HepG2 (cell line): ENCODE data around the gene UBE2M. TPM values are rescaled to one million over a fixed set of nuclear protein-coding genes. Genes with fewer than 3 reads are reported as not detected.
A peak's percentile ranks its signal among the peaks of the same experiment; 100 is the strongest.

Experiments
- IKZF5 ChIP-seq: IDR thresholded peaks from 2 replicates; pipeline ENCODE4 v1.6.1; 2018; ENCODE audit warnings: missing genetic modification reagents, mild to moderate bottlenecking, missing compliant biosample characterization
- KLF11 ChIP-seq: IDR thresholded peaks from 2 replicates; pipeline ENCODE4 v1.6.1; 2016; ENCODE audit warnings: missing compliant biosample characterization
- MEF2D ChIP-seq: sonication (generic); formaldehyde crosslinking; IDR thresholded peaks from 2 replicates; pipeline ENCODE4 v1.5.1; 2020; ENCODE audit warnings: mild to moderate bottlenecking, missing genetic modification reagents
- MLLT10 ChIP-seq: sonication (generic); formaldehyde crosslinking; IDR thresholded peaks from 2 replicates; pipeline ENCODE4 v1.4.0; 2020; ENCODE audit warnings: missing genetic modification reagents
- SALL1 ChIP-seq: sonication (generic); formaldehyde crosslinking; IDR thresholded peaks from 2 replicates; pipeline ENCODE4 v1.8.0; 2022; ENCODE audit warnings: mild to moderate bottlenecking, missing genetic modification reagents
- TOE1 ChIP-seq: sonication (generic); formaldehyde crosslinking; IDR thresholded peaks from 2 replicates; pipeline ENCODE4 v1.4.0; 2020; ENCODE audit warnings: mild to moderate bottlenecking, missing genetic modification reagents
- ZNF3 ChIP-seq: IDR thresholded peaks from 2 replicates; pipeline ENCODE4 v1.7.0; 2017; ENCODE audit warnings: inconsistent platforms
- ZNF569 ChIP-seq: sonication (generic); formaldehyde crosslinking; IDR thresholded peaks from 2 replicates; pipeline ENCODE4 v1.5.0; 2020; ENCODE audit warnings: mild to moderate bottlenecking, missing genetic modification reagents, moderate library complexity, borderline replicate concordance
- ZNF747 ChIP-seq: sonication (generic); formaldehyde crosslinking; IDR thresholded peaks from 2 replicates; pipeline ENCODE4 v1.8.1; 2023; ENCODE audit warnings: missing genetic modification reagents, mild to moderate bottlenecking, borderline replicate concordance
- ZNF772 ChIP-seq: sonication (generic); formaldehyde crosslinking; IDR thresholded peaks from 2 replicates; pipeline ENCODE4 v1.5.0; 2020; ENCODE audit warnings: mild to moderate bottlenecking, missing genetic modification reagents
- ZNF781 ChIP-seq: sonication (generic); formaldehyde crosslinking; IDR thresholded peaks from 2 replicates; pipeline ENCODE4 v1.5.1; 2020; ENCODE audit warnings: borderline replicate concordance, mild to moderate bottlenecking, missing genetic modification reagents; ENCODE audit errors: not compliant biosample characterization
- polyA plus RNA-seq, 8 experiments: library from polyadenylated mRNA; depleted of rRNA in 3 of 8; stranded (reverse) in 7 of 8; unstranded in 1 of 8; fragments of >200 nt; fragmentation: Illumina TruSeq in 4 of 8; extraction: Trizol in 4 of 8; gene quantifications; 2 replicates each; pipeline versions ENCODE4 v1.2.1 to v1.2.3, GENCODE V29; 2011 to 2016; ENCODE audit warnings: low read depth in 4 of 8, missing spikeins in 1 of 8, mixed read lengths in 1 of 8; ENCODE audit not compliant: insufficient read depth in 1 of 8
- total RNA-seq, 5 experiments: library from RNA; depleted of rRNA; stranded (reverse); fragments of >200 nt; fragmentation: Illumina TruSeq; extraction: Trizol; gene quantifications; 2 replicates each; pipeline ENCODE4 v1.2.3, GENCODE V29; 2016; ENCODE audit warnings: low read depth in 1 of 5
- TF ChIP-seq, protein P1 (sequence below): sonication (generic); formaldehyde crosslinking; IDR thresholded peaks from 2 replicates; pipeline ENCODE4 v1.4.0; 2020; ENCODE audit warnings: mild to moderate bottlenecking, missing genetic modification reagents, borderline replicate concordance
- TF ChIP-seq, protein P2 (sequence below): sonication (generic); formaldehyde crosslinking; IDR thresholded peaks from 2 replicates; pipeline ENCODE4 v1.4.0; 2020; ENCODE audit warnings: missing genetic modification reagents, borderline replicate concordance
- TF ChIP-seq, protein P3 (sequence below): sonication (generic); formaldehyde crosslinking; IDR thresholded peaks from 2 replicates; pipeline ENCODE4 v1.9.0; 2021; ENCODE audit warnings: missing genetic modification reagents, mild to moderate bottlenecking, borderline replicate concordance
- TF ChIP-seq, protein P4 (sequence below): sonication (generic); formaldehyde crosslinking; IDR thresholded peaks from 2 replicates; pipeline ENCODE4 v1.4.0; 2020; ENCODE audit warnings: missing genetic modification reagents

The UBE2M gene
- total and polyA plus RNA-seq, 2 of the 13 experiments (the other 11 are each of a cell fraction or from before 2014, with no cell fraction given) = 36.2 to 50.3 TPM

DNA sequence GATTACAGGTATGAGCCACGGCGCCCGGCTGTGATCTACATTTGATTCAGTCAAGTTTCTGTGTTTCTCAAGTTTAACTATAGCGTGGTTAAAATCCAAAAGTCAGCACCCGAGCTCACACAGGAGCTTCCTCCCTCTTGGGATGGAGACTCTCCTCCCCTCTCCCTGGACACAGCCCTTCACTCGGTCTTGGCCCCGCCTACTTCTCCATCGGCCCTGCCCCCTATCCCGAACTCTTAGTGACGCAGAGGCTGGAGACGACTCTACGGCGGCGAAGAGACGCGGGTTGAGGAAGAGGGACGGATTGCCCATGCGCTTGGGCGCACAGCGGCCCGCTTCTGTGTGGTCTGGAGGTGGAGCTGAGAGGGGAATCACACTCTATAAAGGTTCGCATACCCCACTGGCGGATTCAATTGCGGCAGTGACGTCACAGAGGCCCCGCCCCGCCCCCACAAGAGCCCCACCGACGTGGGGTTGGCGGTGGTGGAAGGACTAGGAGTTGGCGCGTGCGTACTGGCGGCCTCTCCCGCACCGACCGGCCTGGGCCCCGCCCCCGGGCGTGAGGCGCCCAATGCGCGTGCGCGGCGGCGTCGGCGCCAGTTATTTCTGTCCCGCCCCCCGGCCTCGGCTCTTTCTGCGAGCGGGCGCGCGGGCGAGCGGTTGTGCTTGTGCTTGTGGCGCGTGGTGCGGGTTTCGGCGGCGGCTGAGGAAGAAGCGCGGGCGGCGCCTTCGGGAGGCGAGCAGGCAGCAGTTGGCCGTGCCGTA lies 14.4 kb downstream of the UBE2M start, which contains the start of gene TRIM28 (continued):
- TF ChIP-seq MEF2D (CRISPR knock-in tag) (no peak), MLLT10 (CRISPR knock-in tag) (no peak), IKZF5 (CRISPR knock-in tag) (peak; percentile 88), ZNF569 (no peak), ZNF781 (CRISPR knock-in tag) (peak; percentile 23), ZNF3 (CRISPR knock-in tag) (no peak), SALL1 (CRISPR knock-in tag) (peak; percentile 50; the same call in 1 of the 2 replicates), KLF11 (CRISPR knock-in tag) (peak; percentile 61; the same call in 1 of the 2 replicates), ZNF747 (CRISPR knock-in tag) (0 out of 2 replicates have a peak, but pooled peaks have one; percentile 24), TOE1 (peak; percentile 54; the same call in 1 of the 2 replicates), ZNF772 (no peak)
- TF ChIP-seq, protein P1, sequence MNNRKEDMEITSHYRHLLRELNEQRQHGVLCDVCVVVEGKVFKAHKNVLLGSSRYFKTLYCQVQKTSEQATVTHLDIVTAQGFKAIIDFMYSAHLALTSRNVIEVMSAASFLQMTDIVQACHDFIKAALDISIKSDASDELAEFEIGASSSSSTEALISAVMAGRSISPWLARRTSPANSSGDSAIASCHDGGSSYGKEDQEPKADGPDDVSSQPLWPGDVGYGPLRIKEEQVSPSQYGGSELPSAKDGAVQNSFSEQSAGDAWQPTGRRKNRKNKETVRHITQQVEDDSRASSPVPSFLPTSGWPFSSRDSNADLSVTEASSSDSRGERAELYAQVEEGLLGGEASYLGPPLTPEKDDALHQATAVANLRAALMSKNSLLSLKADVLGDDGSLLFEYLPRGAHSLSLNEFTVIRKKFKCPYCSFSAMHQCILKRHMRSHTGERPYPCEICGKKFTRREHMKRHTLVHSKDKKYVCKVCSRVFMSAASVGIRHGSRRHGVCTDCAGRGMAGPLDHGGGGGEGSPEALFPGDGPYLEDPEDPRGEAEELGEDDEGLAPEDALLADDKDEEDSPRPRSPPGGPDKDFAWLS = no peak
- TF ChIP-seq, protein P2, sequence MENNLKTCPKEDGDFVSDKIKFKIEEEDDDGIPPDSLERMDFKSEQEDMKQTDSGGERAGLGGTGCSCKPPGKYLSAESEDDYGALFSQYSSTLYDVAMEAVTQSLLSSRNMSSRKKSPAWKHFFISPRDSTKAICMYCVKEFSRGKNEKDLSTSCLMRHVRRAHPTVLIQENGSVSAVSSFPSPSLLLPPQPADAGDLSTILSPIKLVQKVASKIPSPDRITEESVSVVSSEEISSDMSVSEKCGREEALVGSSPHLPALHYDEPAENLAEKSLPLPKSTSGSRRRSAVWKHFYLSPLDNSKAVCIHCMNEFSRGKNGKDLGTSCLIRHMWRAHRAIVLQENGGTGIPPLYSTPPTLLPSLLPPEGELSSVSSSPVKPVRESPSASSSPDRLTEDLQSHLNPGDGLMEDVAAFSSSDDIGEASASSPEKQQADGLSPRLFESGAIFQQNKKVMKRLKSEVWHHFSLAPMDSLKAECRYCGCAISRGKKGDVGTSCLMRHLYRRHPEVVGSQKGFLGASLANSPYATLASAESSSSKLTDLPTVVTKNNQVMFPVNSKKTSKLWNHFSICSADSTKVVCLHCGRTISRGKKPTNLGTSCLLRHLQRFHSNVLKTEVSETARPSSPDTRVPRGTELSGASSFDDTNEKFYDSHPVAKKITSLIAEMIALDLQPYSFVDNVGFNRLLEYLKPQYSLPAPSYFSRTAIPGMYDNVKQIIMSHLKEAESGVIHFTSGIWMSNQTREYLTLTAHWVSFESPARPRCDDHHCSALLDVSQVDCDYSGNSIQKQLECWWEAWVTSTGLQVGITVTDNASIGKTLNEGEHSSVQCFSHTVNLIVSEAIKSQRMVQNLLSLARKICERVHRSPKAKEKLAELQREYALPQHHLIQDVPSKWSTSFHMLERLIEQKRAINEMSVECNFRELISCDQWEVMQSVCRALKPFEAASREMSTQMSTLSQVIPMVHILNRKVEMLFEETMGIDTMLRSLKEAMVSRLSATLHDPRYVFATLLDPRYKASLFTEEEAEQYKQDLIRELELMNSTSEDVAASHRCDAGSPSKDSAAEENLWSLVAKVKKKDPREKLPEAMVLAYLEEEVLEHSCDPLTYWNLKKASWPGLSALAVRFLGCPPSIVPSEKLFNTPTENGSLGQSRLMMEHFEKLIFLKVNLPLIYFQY (CRISPR knock-in tag) = peak; percentile 54; the same call in 1 of the 2 replicates
- TF ChIP-seq, protein P3, sequence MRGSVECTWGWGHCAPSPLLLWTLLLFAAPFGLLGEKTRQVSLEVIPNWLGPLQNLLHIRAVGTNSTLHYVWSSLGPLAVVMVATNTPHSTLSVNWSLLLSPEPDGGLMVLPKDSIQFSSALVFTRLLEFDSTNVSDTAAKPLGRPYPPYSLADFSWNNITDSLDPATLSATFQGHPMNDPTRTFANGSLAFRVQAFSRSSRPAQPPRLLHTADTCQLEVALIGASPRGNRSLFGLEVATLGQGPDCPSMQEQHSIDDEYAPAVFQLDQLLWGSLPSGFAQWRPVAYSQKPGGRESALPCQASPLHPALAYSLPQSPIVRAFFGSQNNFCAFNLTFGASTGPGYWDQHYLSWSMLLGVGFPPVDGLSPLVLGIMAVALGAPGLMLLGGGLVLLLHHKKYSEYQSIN (CRISPR knock-in tag) = no peak
- TF ChIP-seq, protein P4, sequence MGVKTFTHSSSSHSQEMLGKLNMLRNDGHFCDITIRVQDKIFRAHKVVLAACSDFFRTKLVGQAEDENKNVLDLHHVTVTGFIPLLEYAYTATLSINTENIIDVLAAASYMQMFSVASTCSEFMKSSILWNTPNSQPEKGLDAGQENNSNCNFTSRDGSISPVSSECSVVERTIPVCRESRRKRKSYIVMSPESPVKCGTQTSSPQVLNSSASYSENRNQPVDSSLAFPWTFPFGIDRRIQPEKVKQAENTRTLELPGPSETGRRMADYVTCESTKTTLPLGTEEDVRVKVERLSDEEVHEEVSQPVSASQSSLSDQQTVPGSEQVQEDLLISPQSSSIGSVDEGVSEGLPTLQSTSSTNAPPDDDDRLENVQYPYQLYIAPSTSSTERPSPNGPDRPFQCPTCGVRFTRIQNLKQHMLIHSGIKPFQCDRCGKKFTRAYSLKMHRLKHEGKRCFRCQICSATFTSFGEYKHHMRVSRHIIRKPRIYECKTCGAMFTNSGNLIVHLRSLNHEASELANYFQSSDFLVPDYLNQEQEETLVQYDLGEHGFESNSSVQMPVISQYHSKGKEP (CRISPR knock-in tag) = peak; percentile 79; the same call in 1 of the 2 replicates
